HepG2 (cell line): Measurements from ENCODE around the gene RABL2A. TPM values are rescaled to one million over a fixed set of nuclear protein-coding genes. Genes with fewer than 3 reads are reported as not detected.

ENCODE experiments used
- ARID2 ChIP-seq: sonication (generic); formaldehyde crosslinking; IDR thresholded peaks from 2 replicates; pipeline ENCODE4 v1.8.1; 2022; ENCODE audit warnings: mild to moderate bottlenecking, missing genetic modification reagents, borderline replicate concordance
- ARNTL ChIP-seq: sonication (generic); formaldehyde crosslinking; IDR thresholded peaks from 2 replicates; pipeline ENCODE4 v1.4.0; 2020; ENCODE audit warnings: mild to moderate bottlenecking, missing genetic modification reagents
- ERF ChIP-seq: IDR thresholded peaks from 2 replicates; pipeline ENCODE4 v1.6.1; 2018; ENCODE audit warnings: missing biosample characterization, missing genetic modification reagents
- HIVEP1 ChIP-seq: sonication (generic); formaldehyde crosslinking; IDR thresholded peaks from 2 replicates; pipeline ENCODE4 v1.4.0; 2020; ENCODE audit warnings: mild to moderate bottlenecking, missing genetic modification reagents
- RAD21 ChIP-seq: fragments of 450-650 bp; formaldehyde crosslinking; IDR thresholded peaks from 2 replicates; pipeline ENCODE4 v1.5.0; 2020; ENCODE audit warnings: mild to moderate bottlenecking
- SAFB2 ChIP-seq: sonication (generic); formaldehyde crosslinking; IDR thresholded peaks from 2 replicates; pipeline ENCODE4 v1.5.1; 2020; ENCODE audit warnings: missing genetic modification reagents, low read depth, mild to moderate bottlenecking, borderline replicate concordance
- TOPORS ChIP-seq: sonication (generic); formaldehyde crosslinking; IDR thresholded peaks from 2 replicates; pipeline ENCODE4 v1.8.0; 2023; ENCODE audit warnings: mild to moderate bottlenecking, missing genetic modification reagents
- ZBTB3 ChIP-seq: sonication (generic); formaldehyde crosslinking; IDR thresholded peaks from 2 replicates; pipeline ENCODE4 v1.4.0; 2020; ENCODE audit warnings: low read depth, mild to moderate bottlenecking, moderate library complexity, missing genetic modification reagents, borderline replicate concordance
- ZBTB38 ChIP-seq: sonication (generic); formaldehyde crosslinking; IDR thresholded peaks from 2 replicates; pipeline ENCODE4 v1.5.1; 2020; ENCODE audit warnings: mild to moderate bottlenecking, missing genetic modification reagents
- ZBTB7B ChIP-seq: sonication (generic); formaldehyde crosslinking; IDR thresholded peaks from 2 replicates; pipeline ENCODE4 v1.4.0; 2020; ENCODE audit warnings: missing genetic modification reagents
- ZNF12 ChIP-seq: sonication (generic); formaldehyde crosslinking; IDR thresholded peaks from 2 replicates; pipeline ENCODE4 v1.5.0; 2020; ENCODE audit warnings: missing genetic modification reagents
- ZNF160 ChIP-seq: sonication (generic); formaldehyde crosslinking; IDR thresholded peaks from 2 replicates; pipeline ENCODE4 v1.8.0; 2022; ENCODE audit warnings: mild to moderate bottlenecking, inconsistent platforms, missing genetic modification reagents
- ZNF274 ChIP-seq: sonication (generic); formaldehyde crosslinking; IDR thresholded peaks from 2 replicates; pipeline ENCODE4 v1.5.1; 2020; ENCODE audit warnings: mild to moderate bottlenecking, missing genetic modification reagents
- polyA plus RNA-seq, 8 experiments: library from polyadenylated mRNA; depleted of rRNA in 3 of 8; stranded (reverse) in 7 of 8; unstranded in 1 of 8; fragments of >200 nt; fragmentation: Illumina TruSeq in 4 of 8; extraction: Trizol in 4 of 8; gene quantifications; 2 replicates each; pipeline versions ENCODE4 v1.2.1 to v1.2.3, GENCODE V29; 2011 to 2016; ENCODE audit warnings: low read depth in 4 of 8, missing spikeins in 1 of 8, mixed read lengths in 1 of 8; ENCODE audit not compliant: insufficient read depth in 1 of 8
- total RNA-seq, 5 experiments: library from RNA; depleted of rRNA; stranded (reverse); fragments of >200 nt; fragmentation: Illumina TruSeq; extraction: Trizol; gene quantifications; 2 replicates each; pipeline ENCODE4 v1.2.3, GENCODE V29; 2016; ENCODE audit warnings: low read depth in 1 of 5
- TF ChIP-seq, protein P1 (sequence below): sonication (generic); formaldehyde crosslinking; IDR thresholded peaks from 2 replicates; pipeline ENCODE4 v1.4.0; 2020; ENCODE audit warnings: missing genetic modification reagents
- TF ChIP-seq, protein P2 (sequence below): IDR thresholded peaks from 2 replicates; pipeline ENCODE4 v1.6.1; 2016; ENCODE audit warnings: missing genetic modification reagents, missing compliant biosample characterization
- TF ChIP-seq, protein P3 (sequence below): sonication (generic); formaldehyde crosslinking; IDR thresholded peaks from 2 replicates; pipeline ENCODE4 v1.8.1; 2022; ENCODE audit warnings: mild to moderate bottlenecking, missing genetic modification reagents
- TF ChIP-seq, protein P4 (sequence below): sonication (generic); formaldehyde crosslinking; IDR thresholded peaks from 2 replicates; pipeline ENCODE4 v1.8.1; 2022; ENCODE audit warnings: low read depth, mild to moderate bottlenecking, missing genetic modification reagents
- TF ChIP-seq, protein P5 (sequence below): sonication (generic); formaldehyde crosslinking; IDR thresholded peaks from 2 replicates; pipeline ENCODE4 v1.9.0; 2021; ENCODE audit warnings: missing genetic modification reagents, borderline replicate concordance
- TF ChIP-seq, protein P6 (sequence below): sonication (generic); formaldehyde crosslinking; IDR thresholded peaks from 2 replicates; pipeline ENCODE4 v1.8.1; 2023; ENCODE audit warnings: mild to moderate bottlenecking, missing genetic modification reagents
- TF ChIP-seq, protein P7 (sequence below): sonication (generic); formaldehyde crosslinking; IDR thresholded peaks from 2 replicates; pipeline ENCODE4 v1.8.1; 2023; ENCODE audit warnings: mild to moderate bottlenecking, missing genetic modification reagents

RABL2A gene
- total and polyA plus RNA-seq, 2 of the 13 experiments (the other 11 are each of a cell fraction or from before 2014, with no cell fraction given): 9.6 to 13.4 TPM

DNA sequence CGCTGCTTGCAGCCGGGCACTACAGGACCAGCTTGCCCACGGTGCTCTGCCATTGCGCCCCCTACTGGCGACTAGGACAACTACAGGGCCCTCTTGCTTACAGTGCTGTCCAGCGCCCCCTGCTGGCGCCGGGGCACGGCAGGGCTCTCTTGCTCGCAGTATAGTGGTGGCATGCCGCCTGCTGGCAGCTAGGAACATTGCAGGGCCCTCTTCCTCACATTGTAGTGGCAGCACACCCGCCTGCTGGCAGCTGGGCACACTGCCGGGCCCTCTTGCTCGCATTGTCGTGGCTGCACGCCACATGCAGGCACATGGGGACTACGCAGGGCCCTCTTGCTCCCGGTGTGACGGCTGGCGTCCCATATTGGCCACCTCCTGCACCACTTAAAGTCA lies 23.0 kb upstream of the RABL2A start (continued):
- TF ChIP-seq, protein P1, sequence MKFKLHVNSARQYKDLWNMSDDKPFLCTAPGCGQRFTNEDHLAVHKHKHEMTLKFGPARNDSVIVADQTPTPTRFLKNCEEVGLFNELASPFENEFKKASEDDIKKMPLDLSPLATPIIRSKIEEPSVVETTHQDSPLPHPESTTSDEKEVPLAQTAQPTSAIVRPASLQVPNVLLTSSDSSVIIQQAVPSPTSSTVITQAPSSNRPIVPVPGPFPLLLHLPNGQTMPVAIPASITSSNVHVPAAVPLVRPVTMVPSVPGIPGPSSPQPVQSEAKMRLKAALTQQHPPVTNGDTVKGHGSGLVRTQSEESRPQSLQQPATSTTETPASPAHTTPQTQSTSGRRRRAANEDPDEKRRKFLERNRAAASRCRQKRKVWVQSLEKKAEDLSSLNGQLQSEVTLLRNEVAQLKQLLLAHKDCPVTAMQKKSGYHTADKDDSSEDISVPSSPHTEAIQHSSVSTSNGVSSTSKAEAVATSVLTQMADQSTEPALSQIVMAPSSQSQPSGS (CRISPR knock-in tag): peak; percentile 88
- TF ChIP-seq, protein P2, sequence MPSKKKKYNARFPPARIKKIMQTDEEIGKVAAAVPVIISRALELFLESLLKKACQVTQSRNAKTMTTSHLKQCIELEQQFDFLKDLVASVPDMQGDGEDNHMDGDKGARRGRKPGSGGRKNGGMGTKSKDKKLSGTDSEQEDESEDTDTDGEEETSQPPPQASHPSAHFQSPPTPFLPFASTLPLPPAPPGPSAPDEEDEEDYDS: peak; percentile 67
- TF ChIP-seq, protein P3, sequence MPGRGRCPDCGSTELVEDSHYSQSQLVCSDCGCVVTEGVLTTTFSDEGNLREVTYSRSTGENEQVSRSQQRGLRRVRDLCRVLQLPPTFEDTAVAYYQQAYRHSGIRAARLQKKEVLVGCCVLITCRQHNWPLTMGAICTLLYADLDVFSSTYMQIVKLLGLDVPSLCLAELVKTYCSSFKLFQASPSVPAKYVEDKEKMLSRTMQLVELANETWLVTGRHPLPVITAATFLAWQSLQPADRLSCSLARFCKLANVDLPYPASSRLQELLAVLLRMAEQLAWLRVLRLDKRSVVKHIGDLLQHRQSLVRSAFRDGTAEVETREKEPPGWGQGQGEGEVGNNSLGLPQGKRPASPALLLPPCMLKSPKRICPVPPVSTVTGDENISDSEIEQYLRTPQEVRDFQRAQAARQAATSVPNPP: peak; percentile 88
- TF ChIP-seq, protein P4, sequence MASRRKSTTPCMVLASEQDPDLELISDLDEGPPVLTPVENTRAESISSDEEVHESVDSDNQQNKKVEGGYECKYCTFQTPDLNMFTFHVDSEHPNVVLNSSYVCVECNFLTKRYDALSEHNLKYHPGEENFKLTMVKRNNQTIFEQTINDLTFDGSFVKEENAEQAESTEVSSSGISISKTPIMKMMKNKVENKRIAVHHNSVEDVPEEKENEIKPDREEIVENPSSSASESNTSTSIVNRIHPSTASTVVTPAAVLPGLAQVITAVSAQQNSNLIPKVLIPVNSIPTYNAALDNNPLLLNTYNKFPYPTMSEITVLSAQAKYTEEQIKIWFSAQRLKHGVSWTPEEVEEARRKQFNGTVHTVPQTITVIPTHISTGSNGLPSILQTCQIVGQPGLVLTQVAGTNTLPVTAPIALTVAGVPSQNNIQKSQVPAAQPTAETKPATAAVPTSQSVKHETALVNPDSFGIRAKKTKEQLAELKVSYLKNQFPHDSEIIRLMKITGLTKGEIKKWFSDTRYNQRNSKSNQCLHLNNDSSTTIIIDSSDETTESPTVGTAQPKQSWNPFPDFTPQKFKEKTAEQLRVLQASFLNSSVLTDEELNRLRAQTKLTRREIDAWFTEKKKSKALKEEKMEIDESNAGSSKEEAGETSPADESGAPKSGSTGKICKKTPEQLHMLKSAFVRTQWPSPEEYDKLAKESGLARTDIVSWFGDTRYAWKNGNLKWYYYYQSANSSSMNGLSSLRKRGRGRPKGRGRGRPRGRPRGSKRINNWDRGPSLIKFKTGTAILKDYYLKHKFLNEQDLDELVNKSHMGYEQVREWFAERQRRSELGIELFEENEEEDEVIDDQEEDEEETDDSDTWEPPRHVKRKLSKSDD (CRISPR knock-in tag): peak; percentile 58; the same call in 1 of the 2 replicates
- TF ChIP-seq ZNF274 (CRISPR knock-in tag) (peak; percentile 74), ZNF160 (CRISPR knock-in tag) (peak; percentile 56; the same call in 1 of the 2 replicates), RAD21 (CRISPR knock-in tag) (peak; percentile 99), ARID2 (CRISPR knock-in tag) (peak; percentile 73; the same call in 1 of the 2 replicates), ZBTB7B (CRISPR knock-in tag) (peak; percentile 46; the same call in 1 of the 2 replicates), ZBTB3 (CRISPR knock-in tag) (peak; percentile 49; the same call in 1 of the 2 replicates), ZNF12 (CRISPR knock-in tag) (peak; percentile 69; the same call in 1 of the 2 replicates), ARNTL (CRISPR knock-in tag) (peak; percentile 76), TOPORS (CRISPR knock-in tag) (peak; percentile 96), SAFB2 (CRISPR knock-in tag) (peak; percentile 19; the same call in 1 of the 2 replicates), ZBTB38 (CRISPR knock-in tag) (peak; percentile 66), ERF (peak; percentile 84), HIVEP1 (CRISPR knock-in tag) (peak; percentile 65; the same call in 1 of the 2 replicates)
- TF ChIP-seq, protein P5, sequence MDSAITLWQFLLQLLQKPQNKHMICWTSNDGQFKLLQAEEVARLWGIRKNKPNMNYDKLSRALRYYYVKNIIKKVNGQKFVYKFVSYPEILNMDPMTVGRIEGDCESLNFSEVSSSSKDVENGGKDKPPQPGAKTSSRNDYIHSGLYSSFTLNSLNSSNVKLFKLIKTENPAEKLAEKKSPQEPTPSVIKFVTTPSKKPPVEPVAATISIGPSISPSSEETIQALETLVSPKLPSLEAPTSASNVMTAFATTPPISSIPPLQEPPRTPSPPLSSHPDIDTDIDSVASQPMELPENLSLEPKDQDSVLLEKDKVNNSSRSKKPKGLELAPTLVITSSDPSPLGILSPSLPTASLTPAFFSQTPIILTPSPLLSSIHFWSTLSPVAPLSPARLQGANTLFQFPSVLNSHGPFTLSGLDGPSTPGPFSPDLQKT (CRISPR knock-in tag): peak; percentile 40; the same call in 1 of the 2 replicates
- TF ChIP-seq, protein P6, sequence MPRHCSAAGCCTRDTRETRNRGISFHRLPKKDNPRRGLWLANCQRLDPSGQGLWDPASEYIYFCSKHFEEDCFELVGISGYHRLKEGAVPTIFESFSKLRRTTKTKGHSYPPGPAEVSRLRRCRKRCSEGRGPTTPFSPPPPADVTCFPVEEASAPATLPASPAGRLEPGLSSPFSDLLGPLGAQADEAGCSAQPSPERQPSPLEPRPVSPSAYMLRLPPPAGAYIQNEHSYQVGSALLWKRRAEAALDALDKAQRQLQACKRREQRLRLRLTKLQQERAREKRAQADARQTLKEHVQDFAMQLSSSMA (CRISPR knock-in tag): peak; percentile 84; the same call in 1 of the 2 replicates
- TF ChIP-seq, protein P7, sequence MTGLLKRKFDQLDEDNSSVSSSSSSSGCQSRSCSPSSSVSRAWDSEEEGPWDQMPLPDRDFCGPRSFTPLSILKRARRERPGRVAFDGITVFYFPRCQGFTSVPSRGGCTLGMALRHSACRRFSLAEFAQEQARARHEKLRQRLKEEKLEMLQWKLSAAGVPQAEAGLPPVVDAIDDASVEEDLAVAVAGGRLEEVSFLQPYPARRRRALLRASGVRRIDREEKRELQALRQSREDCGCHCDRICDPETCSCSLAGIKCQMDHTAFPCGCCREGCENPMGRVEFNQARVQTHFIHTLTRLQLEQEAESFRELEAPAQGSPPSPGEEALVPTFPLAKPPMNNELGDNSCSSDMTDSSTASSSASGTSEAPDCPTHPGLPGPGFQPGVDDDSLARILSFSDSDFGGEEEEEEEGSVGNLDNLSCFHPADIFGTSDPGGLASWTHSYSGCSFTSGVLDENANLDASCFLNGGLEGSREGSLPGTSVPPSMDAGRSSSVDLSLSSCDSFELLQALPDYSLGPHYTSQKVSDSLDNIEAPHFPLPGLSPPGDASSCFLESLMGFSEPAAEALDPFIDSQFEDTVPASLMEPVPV (CRISPR knock-in tag): peak; percentile 94
